ENCODE measurements around the gene BHMT. TPM values are rescaled to one million over a fixed set of nuclear protein-coding genes. Genes with fewer than 3 reads are reported as not detected.

BHMT gene
- total and polyA plus RNA-seq, 4 donors, result 27.7 to 197 (median 116) TPM

- no peaks in the 10 kb centered on the region for H3K36me3 ChIP-seq (ENCODE audit: control insufficient read depth in 4 of 4, insufficient read depth in 3 of 4, low read depth in 1 of 4, low read length in 3 of 4)
- H3K27ac ChIP-seq (ENCODE audit: low read depth in 1 of 2, low read length in 2 of 2), result no peak overlapping the region
- H3K9me3 ChIP-seq (ENCODE audit: control insufficient read depth in 4 of 4, low read length in 3 of 4), result no peaks in the 10 kb centered on the region
- TF ChIP-seq ZBTB33 (IDR thresholded peaks at IDR 0.05) (no peak), MAX (IDR thresholded peaks at IDR 0.05) (no peak), NR2F2 (IDR thresholded peaks at IDR 0.05) (no peak), REST (IDR thresholded peaks at IDR 0.05) (no peak), YY1 (IDR thresholded peaks at IDR 0.05) (no peak), HNF4A (conservative IDR thresholded peaks at IDR 0.05) (no peak), GABPA (IDR thresholded peaks at IDR 0.05 in 1 of 2, conservative IDR thresholded peaks at IDR 0.05 in 1 of 2) (no peak), TAF1 (conservative IDR thresholded peaks at IDR 0.05) (no peak), HNF4G (IDR thresholded peaks at IDR 0.05) (no peak), CTCF (IDR thresholded peaks at IDR 0.05; ENCODE audit: low read depth, low read length, missing input control) (no peak), ATF3 (IDR thresholded peaks at IDR 0.05) (no peak), JUND (IDR thresholded peaks at IDR 0.05) (no peak), FOXA2 (IDR thresholded peaks at IDR 0.05) (no peak), RAD21 (IDR thresholded peaks at IDR 0.05) (no peak)
- no peak for DNase-seq (ENCODE audit: low spot score)
- H3K4me3 ChIP-seq (ENCODE audit: low read depth in 1 of 3, low read length in 3 of 3), result no peak overlapping the region
- no peak overlapping the region for H3K9ac ChIP-seq (ENCODE audit: low read depth in 1 of 2, low read length in 2 of 2)
- no peaks in the 10 kb centered on the region for H3K27me3 ChIP-seq (ENCODE audit: control insufficient read depth in 4 of 4, insufficient read depth in 4 of 4, low read length in 3 of 4)
- 83% methylated on average over 6 of the region's 6 CpGs for WGBS
- no peaks in the 10 kb centered on the region for H3K4me1 ChIP-seq (ENCODE audit: control insufficient read depth in 4 of 4, insufficient read depth in 4 of 4, low read length in 3 of 4)
Measured at GRCh38 chr5:79151942-79152671, 40.5 kb downstream of the BHMT start.

GRCh38 chr5:79157305-79157704 lies 45.7 kb downstream of the BHMT start:
- Histone ChIP-seq H3K9me3 (ENCODE audit: control insufficient read depth in 4 of 4, low read length in 3 of 4) (no peaks in the 10 kb centered on the region), H3K4me1 (ENCODE audit: control insufficient read depth in 4 of 4, insufficient read depth in 4 of 4, low read length in 3 of 4) (no peaks in the 10 kb centered on the region), H3K36me3 (ENCODE audit: control insufficient read depth in 4 of 4, insufficient read depth in 3 of 4, low read depth in 1 of 4, low read length in 3 of 4) (no peaks in the 10 kb centered on the region), H3K4me3 (ENCODE audit: low read depth in 1 of 3, low read length in 3 of 3) (no peak overlapping the region), H3K27ac (ENCODE audit: low read depth in 1 of 2, low read length in 2 of 2) (no peak overlapping the region), H3K9ac (ENCODE audit: low read depth in 1 of 2, low read length in 2 of 2) (no peak overlapping the region), H3K27me3 (ENCODE audit: control insufficient read depth in 4 of 4, insufficient read depth in 4 of 4, low read length in 3 of 4) (no peaks in the 10 kb centered on the region)
- DNase-seq (ENCODE audit: low spot score), result no peak
- 76% methylated on average over 2 of the region's 2 CpGs for WGBS
- TF ChIP-seq HNF4G (IDR thresholded peaks at IDR 0.05), result no peak
- TF ChIP-seq RXRA (IDR thresholded peaks at IDR 0.05), result no peak
- no peak for TF ChIP-seq ZBTB33 (IDR thresholded peaks at IDR 0.05)
- TF ChIP-seq JUND (IDR thresholded peaks at IDR 0.05), result no peak
- TF ChIP-seq GABPA (IDR thresholded peaks at IDR 0.05 in 1 of 2, conservative IDR thresholded peaks at IDR 0.05 in 1 of 2), result no peak
- TF ChIP-seq HNF4A (conservative IDR thresholded peaks at IDR 0.05), result no peak
- no peak for TF ChIP-seq REST (IDR thresholded peaks at IDR 0.05)
- TF ChIP-seq EGR1 (IDR thresholded peaks at IDR 0.05; ENCODE audit: low read depth in 2 of 2), result no peak
- no peak for TF ChIP-seq TAF1 (conservative IDR thresholded peaks at IDR 0.05)
